ENCODE data around the gene LMX1B.
"Not testable (repeated sequence)": the region's sequence is repeated elsewhere in the genome, so short reads cannot be mapped to it uniquely, and the experiment has no call there.

Gene LMX1B

DNA sequence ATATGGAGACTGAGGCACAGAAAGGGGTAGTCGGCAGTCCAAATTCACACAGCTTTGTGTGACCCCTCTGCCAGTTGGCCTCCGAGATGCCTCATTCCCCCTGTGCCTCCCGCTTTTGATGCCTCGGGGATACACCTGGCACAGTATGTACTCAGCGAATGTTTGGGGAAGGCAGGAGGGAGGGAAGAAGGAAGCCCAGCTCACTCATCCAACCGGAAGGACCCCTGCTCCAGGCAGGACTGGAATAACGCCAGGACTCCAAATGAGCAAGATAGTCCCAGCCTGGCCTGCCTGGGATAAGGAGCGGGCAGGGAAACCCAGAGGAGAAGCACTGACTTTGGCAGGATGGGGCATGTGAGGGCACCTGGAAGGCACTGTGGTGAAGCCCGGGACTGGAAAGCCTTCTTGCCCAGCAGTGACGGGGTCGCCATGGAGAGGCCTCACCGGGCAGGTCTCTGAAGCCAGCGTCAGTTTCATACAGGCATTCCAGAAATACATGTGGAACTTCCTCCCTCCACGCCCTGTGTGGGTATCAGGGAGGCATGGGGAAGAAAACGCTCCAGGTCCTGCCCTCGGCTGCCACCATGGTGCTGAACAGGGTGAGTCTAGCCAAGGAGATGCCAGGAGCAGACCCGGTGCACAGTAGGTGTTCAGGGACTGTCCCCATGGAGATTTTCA is 20.3 kb downstream of the LMX1B start:
- DNase-seq (ENCODE audit: low read depth in 2 of 2) = no peak

DNA sequence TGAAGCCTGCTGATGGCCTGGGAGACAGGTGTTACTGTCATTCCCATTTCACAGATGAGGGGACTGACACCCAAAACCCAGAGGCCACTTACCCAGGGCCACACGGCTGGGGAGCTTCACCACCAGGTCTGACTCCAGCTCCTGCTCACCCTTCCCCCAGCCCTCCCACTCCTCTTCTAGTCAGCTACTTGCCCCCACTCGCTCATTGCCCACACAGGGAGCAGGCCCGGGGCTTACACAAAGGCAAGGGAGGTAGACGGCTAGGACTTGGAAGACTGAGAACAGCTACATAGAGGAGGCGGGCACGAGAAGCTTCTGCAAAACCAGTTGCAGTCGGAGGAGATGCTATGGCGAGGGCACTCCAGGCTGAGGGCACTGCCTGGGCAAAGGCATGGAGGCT is 21.3 kb downstream of the LMX1B start:
- DNase-seq (ENCODE audit: low read depth in 2 of 2) = no peak

DNA sequence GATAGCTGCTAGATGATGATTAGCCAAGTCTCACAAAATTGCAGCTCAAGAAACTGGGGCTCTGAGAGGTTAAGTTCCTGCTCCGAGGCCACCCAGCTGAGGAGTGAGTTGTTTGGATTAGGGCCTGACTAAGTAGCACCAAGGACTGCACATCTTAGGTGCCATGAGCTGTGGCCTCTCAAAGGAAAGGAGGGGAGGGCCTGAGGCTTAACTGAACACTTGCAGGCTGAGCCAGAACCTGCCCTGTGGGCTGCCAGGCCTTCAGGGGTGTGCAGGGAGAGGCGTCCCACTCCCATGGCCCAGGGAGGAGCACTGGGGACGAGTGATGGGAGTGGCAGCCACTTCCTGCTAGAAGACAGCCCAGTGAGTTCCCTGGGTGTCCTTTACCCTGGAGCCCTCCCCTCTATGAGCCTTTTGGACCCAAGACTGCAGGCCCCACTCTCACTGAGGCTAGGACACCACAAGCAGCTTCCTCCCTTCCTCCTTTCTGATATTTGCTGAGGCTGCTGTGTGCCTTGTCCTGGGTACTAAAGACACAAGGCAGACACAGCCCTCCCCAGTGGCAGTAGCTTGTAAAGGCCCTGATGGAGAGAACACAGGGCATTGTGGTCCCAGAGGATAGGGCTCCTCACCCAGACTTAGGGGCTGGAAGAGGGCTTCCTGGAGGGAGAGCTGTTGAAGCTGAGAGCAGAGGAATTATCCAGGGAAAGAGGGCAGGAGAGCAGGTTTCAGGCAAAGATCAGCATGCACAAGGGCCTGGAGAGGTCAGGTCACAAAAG is 22.1 kb downstream of the LMX1B start:
- DNase-seq (ENCODE audit: low read depth in 2 of 2) = no peak

DNA sequence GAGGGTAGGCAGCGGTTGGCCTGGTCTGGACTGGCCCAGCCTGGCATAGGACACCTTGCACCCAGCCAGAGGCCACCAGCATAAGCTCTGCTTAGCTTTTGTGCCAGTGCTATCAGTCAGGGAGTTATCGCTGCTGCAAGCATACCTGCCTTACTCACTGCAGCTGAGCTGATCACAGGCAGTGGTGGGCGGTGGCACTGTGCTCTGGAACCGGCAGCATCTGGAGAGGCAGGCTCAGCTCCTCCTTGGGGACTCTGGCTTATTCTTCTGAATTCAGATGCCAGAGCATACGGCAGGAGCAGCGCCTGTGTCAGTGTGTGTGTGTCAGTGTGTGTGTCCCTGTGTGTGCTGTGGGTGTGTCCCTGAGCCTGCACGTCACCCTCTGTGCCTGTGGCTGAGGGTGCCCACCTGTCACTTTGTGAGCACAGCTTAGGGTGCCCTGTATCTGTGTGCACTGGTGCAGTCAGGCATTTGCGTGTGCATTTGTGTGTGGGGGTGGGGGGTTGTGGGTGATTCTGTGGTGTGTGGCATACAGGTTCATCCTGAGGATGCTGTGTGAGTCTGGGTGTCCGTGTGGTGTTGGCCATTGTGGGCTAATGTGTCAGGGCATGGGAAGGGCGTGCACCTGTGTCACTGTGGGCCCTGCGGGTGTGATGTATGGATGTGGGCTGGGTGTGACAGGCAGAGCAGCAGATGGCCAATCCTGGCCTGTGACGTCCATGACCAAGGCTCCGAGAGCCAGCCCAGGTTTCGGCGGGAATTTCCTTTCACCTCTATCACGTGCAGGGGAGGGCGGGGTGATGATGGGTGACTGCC is 23.5 kb downstream of the LMX1B start:
- DNase-seq (ENCODE audit: low read depth in 2 of 2) = peak; percentile 12 to 43

DNA sequence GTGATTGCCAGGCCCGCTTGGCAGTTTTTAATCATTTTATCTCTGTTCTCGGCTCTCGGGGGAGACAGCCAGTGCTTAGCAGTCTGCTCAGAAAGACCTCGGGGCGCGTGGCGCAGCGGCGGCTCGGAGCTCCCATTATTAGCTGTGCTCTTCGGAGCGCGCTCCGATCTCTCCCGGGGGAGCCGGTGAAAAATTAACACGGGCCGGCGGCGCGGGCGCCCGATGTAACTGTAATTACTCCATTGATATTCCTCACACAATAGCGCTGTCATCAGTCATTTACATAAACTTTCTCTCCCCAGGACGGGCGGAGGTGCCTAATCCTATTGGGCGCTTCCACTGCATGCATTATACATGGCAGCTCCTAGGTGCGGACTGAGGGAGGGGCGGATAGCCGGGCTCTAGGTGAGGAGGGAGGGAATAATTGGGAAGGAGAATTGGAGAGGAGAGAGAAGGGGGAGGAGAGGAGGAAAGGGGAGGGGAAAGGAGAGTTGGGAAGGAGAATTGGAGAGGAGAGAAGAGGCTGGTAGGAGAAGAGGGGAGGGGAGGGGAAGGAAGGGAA is 24.9 kb downstream of the LMX1B start:
- DNase-seq (ENCODE audit: low read depth in 2 of 2) = no peak

DNA sequence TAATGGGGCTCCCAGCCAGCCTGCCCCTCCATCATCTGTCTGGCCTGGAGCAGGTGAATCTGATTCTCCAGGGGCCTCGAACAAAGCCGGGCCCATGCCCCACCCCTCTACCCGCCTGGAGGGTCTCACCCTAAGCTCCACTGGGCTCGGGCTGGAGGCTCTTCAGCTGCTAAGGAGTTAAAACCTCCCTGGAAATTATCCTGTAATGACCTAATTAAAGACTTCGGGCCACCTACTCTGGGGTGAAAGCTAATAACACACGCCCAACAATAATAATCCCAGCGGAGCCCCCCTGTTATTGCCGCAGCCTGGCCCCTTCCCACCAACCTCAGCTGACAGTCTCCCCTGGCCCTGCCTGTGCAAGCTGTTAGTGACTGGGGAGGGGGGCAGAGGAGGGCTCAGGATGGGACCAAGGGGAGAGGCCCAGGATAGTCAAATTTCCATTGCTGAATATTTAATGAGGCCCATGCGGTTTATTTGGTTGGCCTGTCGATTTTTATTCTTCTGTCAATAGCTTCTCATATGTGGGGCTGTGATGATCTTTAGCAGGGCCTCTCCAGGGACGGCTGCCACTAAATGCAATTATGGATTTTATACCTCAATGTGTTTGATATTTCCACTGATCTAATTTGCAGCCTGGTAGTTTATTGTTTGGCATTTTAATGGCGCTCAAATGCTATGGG is 25.7 kb downstream of the LMX1B start:
- DNase-seq (ENCODE audit: low read depth in 2 of 2) = no peak

DNA sequence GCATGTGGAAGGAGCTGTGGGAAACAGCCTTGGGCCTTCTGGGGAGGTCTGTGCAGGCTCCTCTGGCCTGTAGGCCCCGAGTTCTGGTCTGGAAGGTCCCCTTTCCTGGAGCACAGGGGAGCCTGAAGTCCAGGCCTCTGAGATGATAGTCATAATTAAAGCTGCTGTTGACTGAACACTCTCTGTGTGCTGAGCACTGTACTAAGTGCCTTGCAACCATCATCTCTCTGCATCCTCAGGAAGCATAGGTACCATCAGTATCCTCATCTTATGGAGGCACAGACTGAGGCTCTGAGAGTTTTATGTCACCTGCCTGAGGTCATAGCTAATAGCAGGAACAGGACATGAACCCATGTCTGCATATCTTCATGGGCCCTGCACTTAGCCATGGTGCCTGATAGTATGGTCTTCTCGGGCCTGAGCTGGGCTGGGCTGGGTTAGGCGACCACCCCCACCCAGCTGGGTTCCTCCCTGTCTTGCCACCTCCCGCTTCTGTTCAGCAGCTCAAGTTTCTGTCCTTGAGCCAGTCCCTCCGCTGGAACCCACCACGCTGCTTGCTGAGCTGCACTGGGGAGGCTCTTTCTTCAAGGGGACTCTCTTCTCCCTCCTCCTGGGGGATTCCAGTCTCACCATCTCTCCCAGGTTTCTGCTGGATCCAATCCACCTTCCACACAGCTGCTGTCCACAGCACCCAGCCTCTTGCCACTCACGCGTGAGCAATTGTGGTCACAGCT is 27.6 kb downstream of the LMX1B start:
- DNase-seq (ENCODE audit: low read depth in 2 of 2) = no peak

DNA sequence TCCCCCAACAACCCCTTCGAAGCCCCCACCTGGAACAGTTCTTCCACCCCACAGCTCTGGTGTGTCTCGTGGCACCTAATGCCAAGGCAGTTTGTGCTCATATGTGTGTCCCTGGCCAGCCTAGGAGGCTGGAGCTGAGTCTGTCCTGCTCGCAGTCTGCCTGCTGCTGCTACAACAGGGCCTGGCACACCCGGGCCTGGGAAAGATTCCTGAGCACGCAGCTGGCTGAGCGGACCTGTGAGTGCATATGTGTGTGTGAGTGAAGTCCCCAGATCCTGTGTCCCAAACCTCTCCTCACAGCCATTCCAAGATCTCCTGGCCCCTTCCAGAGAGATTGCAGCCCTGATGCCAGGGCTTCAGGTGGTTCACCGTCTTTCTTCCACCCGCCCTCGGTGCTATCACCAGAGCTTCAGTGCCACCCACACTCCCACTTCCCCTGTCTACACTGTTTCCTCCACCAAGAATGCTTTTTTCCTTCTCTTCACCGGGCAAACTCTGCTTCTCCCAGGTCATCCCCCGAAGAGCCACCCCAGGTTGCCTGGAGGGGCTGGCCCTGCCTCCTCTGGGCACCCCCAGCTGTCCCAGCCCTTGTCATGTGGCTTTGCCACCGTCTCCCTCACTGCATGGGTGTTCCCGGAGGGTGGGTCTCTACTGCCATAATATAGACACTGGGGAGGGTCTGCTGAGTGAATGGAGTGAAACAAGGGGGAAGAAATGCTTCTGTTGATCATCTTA is 28.4 kb downstream of the LMX1B start:
- DNase-seq (ENCODE audit: low read depth in 2 of 2) = no peak

DNA sequence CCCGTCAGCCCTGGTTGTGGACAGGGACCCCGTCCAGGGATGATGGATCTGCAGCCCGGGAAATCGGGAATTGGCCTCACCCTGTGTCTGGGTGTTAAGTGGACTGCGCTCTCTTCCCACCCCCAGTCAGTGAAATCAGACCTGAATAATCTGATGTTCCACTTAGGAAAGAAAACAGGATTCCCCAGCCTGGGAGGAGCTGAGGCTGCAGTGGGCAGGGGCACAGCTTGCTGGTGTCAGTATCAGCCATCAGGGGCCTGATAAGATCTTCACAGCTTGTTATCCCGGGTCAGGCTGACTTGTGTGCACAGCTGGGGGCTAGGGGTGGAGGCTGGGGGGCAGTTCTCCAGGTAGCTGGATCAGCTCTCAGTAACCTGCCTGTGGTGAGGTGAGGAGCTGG is 29.1 kb downstream of the LMX1B start:
- no peak for DNase-seq (ENCODE audit: low read depth in 2 of 2)

DNA sequence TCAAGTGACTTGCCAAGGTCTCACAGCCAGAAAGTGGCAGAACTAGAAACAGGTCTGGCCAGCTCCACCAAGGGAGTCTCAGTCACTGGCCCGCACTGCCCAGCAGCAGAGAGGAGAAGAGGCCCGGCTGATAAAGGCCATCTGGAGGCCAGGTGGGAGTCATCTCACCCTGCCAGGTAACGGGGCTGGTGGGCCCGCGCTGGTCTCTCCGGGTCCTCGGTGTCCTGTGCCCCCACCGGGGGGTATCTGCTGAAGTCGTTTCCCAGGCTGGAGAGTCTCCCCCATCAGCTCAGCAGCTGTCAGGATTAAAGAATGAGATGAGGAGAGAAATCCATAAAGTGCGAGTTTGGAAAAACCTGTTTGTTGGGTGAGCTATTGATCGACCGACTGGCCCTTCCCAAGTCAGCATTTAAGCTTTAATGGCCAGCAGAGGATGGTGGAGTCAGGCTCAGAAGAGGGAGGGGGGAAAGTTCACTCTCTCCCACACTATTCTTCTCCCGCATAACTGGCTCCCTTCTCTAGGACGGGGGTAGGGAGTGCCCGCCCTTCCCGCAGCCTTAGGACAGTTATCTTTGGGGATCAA is 30.3 kb downstream of the LMX1B start:
- DNase-seq (ENCODE audit: low read depth in 2 of 2) = no peak

DNA sequence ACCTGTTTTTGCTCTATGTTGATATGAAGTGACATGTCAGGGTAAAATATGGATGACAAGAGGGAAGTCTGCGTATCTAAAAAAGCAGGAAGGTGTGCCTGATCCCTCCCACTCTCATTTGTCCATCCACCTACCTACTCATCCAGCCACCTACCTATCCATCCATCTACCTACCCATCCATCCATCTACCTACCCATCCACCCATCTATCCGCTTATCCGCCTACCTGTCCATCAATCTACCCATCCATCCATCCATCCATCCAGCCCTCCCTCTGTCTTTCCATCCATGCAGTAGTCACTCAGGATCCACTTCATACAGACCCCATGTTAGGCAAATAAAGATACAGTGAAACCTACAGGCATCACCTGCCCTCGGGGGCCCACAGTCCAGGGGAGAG is 32.4 kb downstream of the LMX1B start:
- DNase-seq (ENCODE audit: low read depth in 2 of 2) = no peak

DNA sequence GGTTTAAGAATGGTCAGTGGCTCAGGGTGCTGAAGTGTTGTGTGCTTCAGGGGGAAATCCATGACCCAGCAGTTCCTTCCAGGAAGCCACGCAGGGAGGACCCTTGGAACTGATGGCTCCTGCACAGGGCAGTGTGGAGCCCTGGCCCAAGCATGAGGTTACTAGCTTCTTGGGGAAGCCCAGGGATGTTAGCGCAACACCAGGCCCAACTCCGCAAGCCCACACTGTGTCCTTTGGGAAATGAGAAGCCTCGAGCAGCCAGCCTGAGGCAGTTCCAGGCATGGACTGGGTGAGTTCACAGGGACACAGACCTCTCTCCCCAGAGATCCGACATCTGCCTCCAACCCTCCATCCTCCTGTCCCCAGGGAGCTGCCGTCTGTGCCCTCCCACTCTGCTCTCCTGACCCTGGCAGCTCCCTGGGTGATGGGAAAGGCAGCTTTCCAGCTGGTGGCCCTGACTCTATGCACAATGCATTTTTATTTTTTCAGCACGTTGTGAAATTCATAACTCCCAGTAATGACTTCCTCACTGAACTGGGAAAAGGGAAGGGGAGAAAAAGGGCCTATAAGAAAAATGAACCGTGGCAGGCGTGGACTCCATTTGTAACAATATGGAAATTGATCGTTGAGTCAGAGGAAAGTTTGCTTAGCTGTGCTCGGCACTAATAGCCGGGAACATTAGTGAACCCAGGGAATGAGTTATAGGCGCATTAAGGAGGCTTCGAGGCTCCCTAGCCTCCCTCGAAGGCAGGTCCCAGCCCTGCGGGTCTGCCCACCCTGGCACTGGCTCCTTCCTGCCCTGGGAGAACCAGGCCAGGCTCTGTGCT is 34.1 kb downstream of the LMX1B start:
- DNase-seq (ENCODE audit: low read depth in 2 of 2) = no peak

DNA sequence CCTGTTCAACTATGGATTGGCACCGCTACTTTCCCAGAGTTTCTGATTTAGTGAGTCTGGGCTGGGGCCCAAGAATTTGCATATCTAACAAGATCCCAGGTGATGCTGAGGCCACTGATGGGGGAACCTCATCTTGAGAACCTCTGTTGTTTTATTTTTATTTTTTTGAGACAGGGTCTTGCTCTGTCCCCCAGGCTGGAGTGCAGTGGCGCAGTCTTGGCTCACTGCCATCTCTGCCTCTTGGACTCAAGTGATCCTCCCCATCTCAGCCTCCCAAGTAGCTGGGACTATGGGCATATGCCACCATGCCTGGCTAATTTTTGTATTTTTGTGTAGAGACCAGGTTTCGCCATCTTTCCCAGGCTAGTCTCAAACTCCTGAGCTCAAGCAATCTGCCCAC is 35.7 kb downstream of the LMX1B start:
- DNase-seq (ENCODE audit: low read depth in 2 of 2) = no peak

DNA sequence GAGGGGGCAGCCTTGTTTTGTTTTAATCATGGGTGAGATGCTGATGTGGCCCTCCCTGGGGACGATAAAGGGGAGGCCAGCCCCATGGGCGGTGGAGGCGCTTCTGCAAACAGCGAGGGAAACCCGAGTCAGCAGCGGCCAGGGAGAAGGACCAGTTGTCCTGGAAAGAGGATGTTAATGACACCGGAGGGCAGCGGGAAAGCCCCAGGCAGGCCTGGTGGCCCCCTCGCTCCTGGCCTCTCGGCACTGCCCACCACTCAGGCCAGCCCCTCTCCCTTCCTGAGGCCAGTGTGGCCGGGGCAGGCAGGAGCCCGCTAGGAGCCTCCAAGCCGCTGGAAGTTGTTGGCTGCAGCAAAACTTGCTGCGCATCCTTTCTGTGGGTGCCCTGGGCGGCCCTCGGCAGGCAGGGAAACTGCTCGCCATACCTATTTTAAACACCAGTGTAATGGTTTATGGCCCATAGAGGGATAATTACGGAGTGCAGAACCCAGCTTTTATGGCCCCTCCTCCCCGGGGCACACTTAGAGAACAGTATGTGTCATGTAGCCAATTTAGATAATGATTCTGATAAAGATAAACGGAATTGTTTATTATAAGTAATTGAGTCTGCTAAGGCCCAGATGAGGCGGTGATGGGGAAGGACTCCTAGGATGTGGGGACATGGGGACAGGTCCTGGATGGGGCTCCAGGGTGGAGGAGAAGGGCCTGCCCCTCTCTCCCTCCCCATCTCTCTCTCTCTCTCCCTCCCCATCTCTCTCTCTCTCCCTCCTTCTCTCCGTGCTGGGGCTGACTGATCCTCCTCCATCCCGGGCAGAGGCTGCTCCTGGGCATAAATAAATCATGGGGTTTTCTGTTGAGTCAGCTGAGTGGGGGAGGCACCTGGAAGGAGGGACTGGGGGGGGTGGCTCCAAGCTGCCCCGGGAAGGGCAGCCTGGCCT is 36.9 kb downstream of the LMX1B start:
- no peak for DNase-seq (ENCODE audit: low read depth in 2 of 2)

DNA sequence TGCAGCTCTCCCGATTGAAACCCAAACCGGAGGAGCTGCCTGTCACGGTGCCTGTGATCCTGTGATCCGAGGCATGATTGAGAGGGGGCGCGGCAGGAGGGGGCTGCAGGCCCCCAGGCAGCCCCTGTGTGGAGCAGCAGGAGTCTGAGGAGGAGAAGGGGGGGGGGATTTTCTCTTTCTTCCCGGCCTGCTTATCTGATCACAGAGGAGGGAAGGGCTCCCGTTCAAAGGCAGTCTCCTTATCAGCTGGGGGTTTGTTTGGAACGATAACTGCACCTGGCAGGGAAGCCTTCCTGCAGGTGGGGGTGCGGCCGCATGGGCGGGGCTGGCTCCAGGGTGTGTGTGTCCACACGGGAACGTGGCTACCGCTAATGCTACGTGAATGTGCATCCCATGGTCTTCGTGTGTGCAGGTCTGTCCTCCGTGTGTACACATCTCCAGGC is 38.4 kb downstream of the LMX1B start:
- DNase-seq (ENCODE audit: low read depth in 2 of 2) = no peak

DNA sequence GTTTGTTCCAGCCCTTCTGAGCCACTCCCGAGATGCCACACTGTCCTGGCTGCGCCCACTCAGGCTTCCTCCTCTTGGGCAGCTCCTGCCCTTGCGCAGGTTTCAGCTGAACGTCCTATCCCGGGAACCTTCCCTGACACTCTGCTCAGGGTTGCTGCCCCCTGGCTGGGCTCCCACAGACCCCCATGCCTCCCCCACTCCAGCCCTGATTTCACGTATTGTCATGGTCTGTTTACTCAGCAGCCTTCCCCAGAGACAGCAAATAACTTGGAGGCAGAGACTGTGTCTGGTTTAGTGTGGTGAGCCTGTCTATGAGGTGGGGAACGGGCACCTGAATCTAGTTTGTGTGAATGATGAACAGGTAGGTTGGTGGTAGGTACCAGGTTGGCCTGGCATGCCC is 40.4 kb downstream of the LMX1B start:
- no peak for DNase-seq (ENCODE audit: low read depth in 2 of 2)

DNA sequence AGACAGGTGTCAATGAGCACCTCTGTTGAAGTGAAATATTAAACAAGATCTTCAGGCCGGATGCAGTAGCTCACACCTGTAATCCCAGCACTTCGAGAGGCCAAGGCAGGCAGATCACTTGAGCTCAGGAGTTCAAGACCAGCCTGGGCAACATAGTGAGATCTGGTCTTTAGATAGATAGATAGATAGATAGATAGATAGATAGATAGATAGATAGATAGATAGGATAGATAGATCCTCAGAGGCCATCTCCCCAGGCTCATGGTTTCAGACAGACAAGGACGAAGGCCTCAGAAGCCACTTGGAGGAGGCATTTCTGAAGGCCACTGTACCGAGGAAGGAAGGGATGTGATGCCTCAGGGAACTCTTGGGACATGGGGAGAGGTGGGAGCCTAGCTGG is 42.5 kb downstream of the LMX1B start:
- DNase-seq (ENCODE audit: low read depth in 2 of 2) = not testable (repeated sequence)

All from stimulated activated CD8-positive, alpha-beta memory T cell treated with anti-CD3 and anti-CD28 coated beads, Interleukin-7, amount 100 ng/mL, for 4 hours (primary cell).